Activated CD4-positive, alpha-beta T cell treated with anti-CD3 and anti-CD28 coated beads, Interleukin-2, amount 10 ng/mL, durations not matched to agents 24 days and 14 days (primary cell): Measurements from ENCODE around the gene SORCS2. TPM values are rescaled to one million over a fixed set of nuclear protein-coding genes. Genes with fewer than 3 reads are reported as not detected.
"Not testable (repeated sequence)": the region's sequence is repeated elsewhere in the genome, so short reads cannot be mapped to it uniquely, and the experiment has no call there.

Experiments
- DNase-seq: peaks from one replicate; pipeline ENCODE4 v3.0.0; 2022
- H3K27ac Mint-ChIP-seq: one replicate; pipeline ENCODE4 v1.8.0; 2022; ENCODE audit warnings: mild to moderate bottlenecking, mixed read lengths
- H3K27me3 Mint-ChIP-seq: one replicate; pipeline ENCODE4 v1.8.0; 2022; ENCODE audit warnings: mixed read lengths
- H3K36me3 Mint-ChIP-seq: one replicate; pipeline ENCODE4 v1.8.0; 2022; ENCODE audit warnings: low read depth, mild to moderate bottlenecking, mixed read lengths
- H3K4me1 Mint-ChIP-seq: one replicate; pipeline ENCODE4 v1.8.0; 2021; ENCODE audit warnings: mixed read lengths
- H3K4me3 Mint-ChIP-seq: one replicate; pipeline ENCODE4 v1.8.0; 2022; ENCODE audit warnings: mild to moderate bottlenecking, moderate library complexity, mixed read lengths
- H3K9me3 Mint-ChIP-seq: one replicate; pipeline ENCODE4 v1.8.0; 2021; ENCODE audit warnings: mixed read lengths
- intact Hi-C: fragments of 100-400 bp; cut with micrococcal nuclease; formaldehyde crosslinking; loops from one replicate; pipeline ENCODE4 v1.15.1; 2023
- total RNA-seq: library from RNA; stranded (reverse); gene quantifications from 2 replicates; pipeline ENCODE4 v1.2.3, GENCODE V29; 2022

Gene SORCS2
- total RNA-seq, 1 donor from 2014 or later: not detected

DNA sequence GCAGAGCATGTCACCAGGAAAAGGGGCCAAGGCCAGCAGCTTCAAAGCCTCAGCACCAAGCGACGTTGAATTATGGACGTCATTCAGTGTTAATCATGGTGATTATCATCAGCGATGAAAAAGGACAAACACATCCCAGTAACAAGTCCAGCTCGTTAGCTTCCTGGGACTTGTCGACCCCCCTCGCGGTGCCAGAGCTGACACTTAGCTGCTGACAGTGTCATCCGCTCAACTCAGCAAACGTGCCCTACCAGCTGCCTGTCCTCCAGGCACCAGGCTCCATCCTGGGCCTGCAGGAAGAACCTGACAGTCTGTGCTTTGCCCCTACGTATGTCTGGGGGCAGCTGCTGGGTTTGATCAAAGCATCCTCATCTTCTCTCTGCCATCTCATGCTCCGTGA, 379.4 kb downstream of the SORCS2 start:
- no peaks in the 10 kb centered on the region for H3K27me3 Mint-ChIP-seq
- no peak for DNase-seq

DNA sequence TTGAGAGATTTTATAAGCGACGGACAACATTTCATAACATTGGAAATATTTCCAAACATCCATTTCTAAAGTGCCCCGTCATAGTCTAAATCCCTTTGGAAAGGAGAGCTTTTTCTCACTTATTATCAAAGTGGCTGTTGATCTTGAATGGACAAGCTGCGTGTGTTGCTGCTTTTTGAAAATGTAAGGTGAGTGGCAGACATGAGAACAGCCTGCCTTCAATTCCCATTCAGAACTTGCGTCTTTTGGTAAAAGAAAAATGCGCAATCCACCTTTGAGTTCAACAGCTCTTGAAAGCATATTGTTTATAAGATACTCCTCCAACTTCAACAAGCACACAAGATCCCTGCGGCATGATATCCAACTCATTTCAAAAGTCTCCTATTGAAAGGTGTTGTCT, 380.6 kb downstream of the SORCS2 start:
- no peaks in the 10 kb centered on the region for H3K27me3 Mint-ChIP-seq
- peaks cover 10% of the 10 kb centered on the region for H3K9me3 Mint-ChIP-seq
- no peak overlapping the region for H3K4me3 Mint-ChIP-seq
- no peaks in the 10 kb centered on the region for H3K4me1 Mint-ChIP-seq
- H3K36me3 Mint-ChIP-seq: peaks cover 2% of the 10 kb centered on the region
- H3K27ac Mint-ChIP-seq: no peak overlapping the region
- intact Hi-C loops: no loop called here
- DNase-seq: no peak

More for the DNA sequence above, 379.4 kb downstream of the SORCS2 start:
- Mint-ChIP-seq H3K4me3 (no peak overlapping the region), H3K27ac (no peak overlapping the region), H3K9me3 (peaks cover 5% of the 10 kb centered on the region), H3K4me1 (no peaks in the 10 kb centered on the region), H3K36me3 (peaks cover 2% of the 10 kb centered on the region)
- intact Hi-C loops: no loop called here

DNA sequence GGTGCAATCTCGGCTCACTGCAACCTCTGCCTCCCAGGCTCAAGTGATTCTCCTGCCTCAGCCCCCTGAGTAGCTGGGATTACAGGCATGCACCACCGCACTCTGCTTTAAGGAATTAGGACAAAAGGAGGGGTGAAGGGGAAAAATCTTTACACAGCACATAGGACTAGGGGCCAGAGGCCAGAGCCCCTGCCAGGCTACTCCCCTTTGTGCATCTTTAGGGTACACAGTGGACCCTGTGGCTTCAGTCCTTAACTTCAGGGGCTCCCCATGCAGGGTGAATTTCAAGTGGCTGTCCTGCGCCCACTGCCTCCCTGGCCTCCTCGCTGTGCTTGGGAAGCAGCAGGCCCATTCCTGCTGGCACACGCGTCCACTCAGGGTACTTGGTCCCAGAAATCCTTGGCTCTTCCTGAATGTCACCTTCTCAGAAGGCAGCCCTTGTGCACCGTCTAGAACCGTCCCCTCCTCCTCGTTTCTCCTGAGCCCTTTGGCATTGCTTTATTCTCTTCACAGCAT, 381.3 kb downstream of the SORCS2 start:
- H3K4me3 Mint-ChIP-seq: no peak overlapping the region
- H3K9me3 Mint-ChIP-seq: peaks cover 15% of the 10 kb centered on the region
- H3K36me3 Mint-ChIP-seq: peaks cover 2% of the 10 kb centered on the region
- intact Hi-C loops: no loop called here
- H3K4me1 Mint-ChIP-seq: no peaks in the 10 kb centered on the region
- H3K27ac Mint-ChIP-seq: no peak overlapping the region
- no peak for DNase-seq
- no peaks in the 10 kb centered on the region for H3K27me3 Mint-ChIP-seq

DNA sequence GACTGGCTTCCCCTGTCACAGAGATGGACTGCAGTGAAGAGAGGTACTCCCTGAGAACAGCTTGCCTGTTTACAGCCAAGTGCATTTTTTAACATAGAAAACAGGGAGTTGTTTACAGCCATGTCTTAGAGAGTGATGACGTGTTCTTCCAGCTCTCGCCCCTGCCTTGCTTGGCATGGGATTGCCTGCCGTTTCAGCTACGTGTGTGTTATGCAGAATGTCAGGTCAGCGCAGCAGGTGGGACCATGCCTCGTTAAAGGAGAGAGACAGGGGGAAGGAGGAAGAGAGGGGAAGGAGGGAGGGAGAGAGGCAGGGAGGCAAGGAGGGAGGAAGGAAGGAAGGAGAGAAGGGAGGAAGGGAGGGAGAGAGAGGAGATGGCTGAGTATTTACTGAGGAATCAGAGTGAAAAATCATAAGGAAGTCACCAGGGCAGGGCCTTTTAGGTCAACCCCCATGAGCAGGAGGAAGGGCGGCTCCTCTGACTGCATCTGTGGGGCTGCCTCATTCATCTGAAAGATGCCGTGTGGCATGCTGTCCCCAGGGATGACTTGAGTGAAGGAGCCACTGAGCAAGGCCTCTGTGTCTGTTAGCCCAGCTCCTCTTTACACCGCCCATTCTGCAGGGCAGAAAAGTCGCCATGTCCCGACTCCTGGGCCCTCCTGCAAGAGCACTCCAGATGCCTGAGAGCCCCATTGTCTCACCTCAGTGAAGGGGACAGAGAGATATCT, 382.1 kb downstream of the SORCS2 start:
- no peaks in the 10 kb centered on the region for H3K27me3 Mint-ChIP-seq
- H3K9me3 Mint-ChIP-seq: peaks cover 16% of the 10 kb centered on the region
- intact Hi-C loops: no loop called here
- peaks cover 2% of the 10 kb centered on the region for H3K36me3 Mint-ChIP-seq
- H3K4me3 Mint-ChIP-seq: no peak overlapping the region
- no peak for DNase-seq
- no peak overlapping the region for H3K27ac Mint-ChIP-seq
- no peaks in the 10 kb centered on the region for H3K4me1 Mint-ChIP-seq

DNA sequence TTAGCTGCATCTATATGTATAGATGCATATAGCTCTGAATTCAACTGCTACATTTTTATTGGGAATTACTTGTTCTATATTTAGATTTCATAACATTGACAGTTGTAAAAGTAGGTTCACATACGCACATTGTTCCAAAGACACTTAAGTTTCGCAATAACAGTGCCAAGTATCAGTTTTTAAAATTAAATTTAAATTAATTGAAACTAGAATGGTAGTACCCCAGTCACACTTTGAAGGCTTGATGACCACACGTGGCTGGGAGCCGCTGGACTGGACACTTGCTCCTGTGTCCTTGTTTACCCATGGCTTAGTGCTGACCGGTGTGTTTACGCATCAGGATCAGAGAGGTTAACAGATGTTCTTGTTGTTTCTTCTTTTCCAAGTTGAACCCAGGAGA, 383.1 kb downstream of the SORCS2 start:
- no peaks in the 10 kb centered on the region for H3K27me3 Mint-ChIP-seq
- H3K4me3 Mint-ChIP-seq: no peak overlapping the region
- no peak overlapping the region for H3K27ac Mint-ChIP-seq
- peaks cover 22% of the 10 kb centered on the region for H3K9me3 Mint-ChIP-seq
- no peak for DNase-seq
- H3K4me1 Mint-ChIP-seq: no peaks in the 10 kb centered on the region
- peaks cover 4% of the 10 kb centered on the region for H3K36me3 Mint-ChIP-seq
- intact Hi-C loops: no loop called here

DNA sequence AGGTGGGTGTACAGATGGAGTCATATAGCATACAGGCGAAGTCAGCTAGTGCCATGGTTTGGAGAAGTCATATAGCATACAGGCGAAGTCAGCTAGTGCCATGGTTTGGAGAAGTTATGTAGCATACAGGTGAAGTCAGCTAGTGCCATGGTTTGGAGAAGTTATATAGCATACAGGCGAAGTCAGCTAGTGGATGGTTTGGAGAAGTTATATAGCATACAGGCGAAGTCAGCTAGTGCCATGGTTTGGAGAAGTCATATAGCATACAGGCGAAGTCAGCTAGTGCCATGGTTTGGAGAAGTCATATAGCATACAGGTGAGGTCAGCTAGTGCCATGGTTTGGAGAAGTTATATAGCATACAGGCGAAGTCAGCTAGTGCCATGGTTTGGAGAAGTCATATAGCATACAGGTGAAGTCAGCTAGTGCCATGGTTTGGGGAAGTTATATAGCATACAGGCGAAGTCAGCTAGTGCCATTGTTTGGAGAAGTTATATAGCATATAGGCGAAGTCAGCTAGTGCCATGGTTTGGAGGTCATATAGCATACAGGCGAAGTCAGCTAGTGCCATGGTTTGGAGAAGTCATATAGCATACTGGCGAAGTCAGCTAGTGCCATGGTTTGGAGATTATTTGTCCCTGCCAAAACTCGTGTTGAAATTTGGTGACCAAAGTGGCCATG, 385.2 kb downstream of the SORCS2 start:
- H3K27me3 Mint-ChIP-seq, H3K27ac Mint-ChIP-seq, H3K4me1 Mint-ChIP-seq, H3K36me3 Mint-ChIP-seq, DNase-seq, H3K4me3 Mint-ChIP-seq, intact Hi-C loops: not testable (repeated sequence)
- peaks cover 25% of the 10 kb centered on the region for H3K9me3 Mint-ChIP-seq

DNA sequence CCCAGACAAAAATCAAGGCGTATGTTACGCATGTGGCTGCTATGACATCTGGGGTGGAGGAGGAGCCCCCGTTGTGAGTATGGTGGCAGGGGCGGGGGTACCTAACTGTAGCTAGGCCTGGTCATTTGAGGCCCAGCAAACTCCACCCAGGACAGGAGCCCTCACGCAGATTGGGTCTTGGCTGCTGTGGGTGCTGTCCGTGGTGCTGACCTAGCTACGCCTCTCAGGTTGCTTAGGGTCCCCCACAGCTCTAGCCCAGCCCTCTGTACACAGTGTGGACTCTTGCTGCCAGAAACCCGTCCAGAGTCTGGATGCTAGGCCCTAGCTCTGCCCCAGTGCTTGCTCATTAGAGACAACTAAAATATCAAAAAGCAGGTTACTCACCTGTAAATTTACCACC, 389.1 kb downstream of the SORCS2 start:
- H3K27ac Mint-ChIP-seq: no peak overlapping the region
- DNase-seq: peak; percentile 68
- intact Hi-C loops: no loop called here
- H3K36me3 Mint-ChIP-seq: peaks cover 2% of the 10 kb centered on the region
- H3K9me3 Mint-ChIP-seq: peaks cover 26% of the 10 kb centered on the region
- H3K27me3 Mint-ChIP-seq: no peaks in the 10 kb centered on the region
- no peaks in the 10 kb centered on the region for H3K4me1 Mint-ChIP-seq
- no peak overlapping the region for H3K4me3 Mint-ChIP-seq

DNA sequence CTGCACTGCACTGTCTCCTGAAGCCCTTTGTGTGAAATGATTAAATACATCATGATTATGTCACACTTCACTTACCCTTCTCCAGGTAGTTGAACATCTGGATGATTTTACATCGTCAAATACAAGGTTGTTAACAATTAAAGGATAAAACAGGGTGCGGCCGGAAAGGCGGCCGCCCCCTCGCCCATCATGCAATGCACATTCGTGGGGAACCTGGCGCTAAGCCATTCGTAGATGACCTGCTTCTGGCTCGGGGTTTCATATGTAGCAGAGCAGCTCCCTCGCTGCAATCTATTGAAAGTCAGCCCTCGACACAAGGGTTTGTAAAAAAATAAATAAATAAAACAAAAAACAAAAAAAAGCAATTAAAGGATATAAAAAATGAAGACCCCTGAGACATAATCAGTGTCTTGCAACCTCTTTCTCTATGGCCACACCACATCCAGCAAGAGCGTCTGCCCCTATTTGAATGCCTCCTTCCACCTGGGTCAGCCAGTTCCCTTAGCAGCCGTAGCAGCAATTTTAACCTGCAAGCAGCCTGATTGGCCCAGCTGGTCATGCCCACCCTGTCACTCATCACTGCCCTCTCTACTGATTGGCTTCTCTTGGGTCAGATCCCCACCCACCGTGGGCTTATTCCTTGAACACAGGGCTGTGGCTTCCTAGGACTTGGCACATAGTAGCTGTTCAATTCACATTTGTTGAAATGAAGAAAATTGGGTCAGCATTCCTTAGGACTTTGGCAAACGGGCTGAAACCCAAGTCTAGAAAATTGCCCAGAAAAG, 390.2 kb downstream of the SORCS2 start:
- Mint-ChIP-seq H3K27ac (no peak overlapping the region), H3K27me3 (no peaks in the 10 kb centered on the region), H3K4me3 (no peak overlapping the region), H3K36me3 (peaks cover 2% of the 10 kb centered on the region), H3K4me1 (no peaks in the 10 kb centered on the region), H3K9me3 (peaks cover 24% of the 10 kb centered on the region)
- intact Hi-C loops: no loop called here
- no peak for DNase-seq

DNA sequence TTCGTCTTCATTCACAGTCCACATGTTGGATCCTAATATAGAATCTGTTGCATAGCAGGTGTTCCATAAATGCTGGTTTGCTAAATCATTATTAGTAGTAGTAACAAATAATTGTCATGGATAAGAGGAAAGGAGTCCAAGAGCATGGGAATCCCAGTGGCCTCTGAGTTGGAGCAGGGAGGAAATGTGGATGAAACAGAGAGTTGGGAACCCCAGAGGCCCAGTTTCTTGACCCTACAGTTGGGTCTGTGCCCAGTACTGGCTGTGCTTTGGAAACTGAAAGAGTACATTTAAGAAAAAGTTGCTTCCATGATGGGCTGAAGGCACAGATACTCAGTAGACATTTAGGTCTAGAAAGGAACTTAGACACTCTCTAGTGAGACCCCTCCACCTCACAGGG, 391.8 kb downstream of the SORCS2 start:
- Mint-ChIP-seq H3K9me3 (peaks cover 19% of the 10 kb centered on the region), H3K27me3 (no peaks in the 10 kb centered on the region), H3K36me3 (peaks cover 2% of the 10 kb centered on the region), H3K27ac (no peak overlapping the region), H3K4me1 (no peaks in the 10 kb centered on the region), H3K4me3 (no peak overlapping the region)
- no peak for DNase-seq
- intact Hi-C loops: no loop called here

DNA sequence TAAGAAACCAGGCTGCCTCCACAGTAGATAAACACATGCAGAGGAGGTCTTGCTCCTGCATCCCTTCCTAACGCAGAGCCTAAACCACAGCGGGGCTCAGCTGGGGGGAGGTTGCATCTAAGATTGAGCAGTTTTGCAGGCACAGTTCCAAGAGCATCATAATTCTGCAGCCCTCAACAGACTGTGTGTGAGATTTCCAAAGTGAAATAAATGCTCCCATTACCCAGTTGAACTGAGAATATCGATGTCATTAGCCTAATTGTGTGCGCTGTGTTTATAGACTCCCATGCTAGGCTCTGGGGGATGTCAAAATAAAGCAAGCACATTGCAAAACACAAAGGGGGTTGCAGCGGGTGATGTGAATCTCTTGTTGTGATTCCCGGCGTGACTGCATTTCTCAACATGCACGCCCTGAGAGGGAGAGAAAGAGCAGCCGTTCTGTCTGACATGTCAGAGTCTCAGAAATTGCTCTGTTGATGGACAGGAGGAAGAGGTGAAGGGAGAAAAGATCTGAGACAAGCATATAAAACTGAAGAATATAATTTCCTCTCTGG, 392.3 kb downstream of the SORCS2 start:
- Mint-ChIP-seq H3K9me3 (peaks cover 15% of the 10 kb centered on the region), H3K27ac (no peak overlapping the region), H3K27me3 (no peaks in the 10 kb centered on the region), H3K4me3 (no peak overlapping the region), H3K36me3 (peaks cover under 1% of the 10 kb centered on the region), H3K4me1 (no peaks in the 10 kb centered on the region)
- intact Hi-C loops: no loop called here
- DNase-seq: no peak

DNA sequence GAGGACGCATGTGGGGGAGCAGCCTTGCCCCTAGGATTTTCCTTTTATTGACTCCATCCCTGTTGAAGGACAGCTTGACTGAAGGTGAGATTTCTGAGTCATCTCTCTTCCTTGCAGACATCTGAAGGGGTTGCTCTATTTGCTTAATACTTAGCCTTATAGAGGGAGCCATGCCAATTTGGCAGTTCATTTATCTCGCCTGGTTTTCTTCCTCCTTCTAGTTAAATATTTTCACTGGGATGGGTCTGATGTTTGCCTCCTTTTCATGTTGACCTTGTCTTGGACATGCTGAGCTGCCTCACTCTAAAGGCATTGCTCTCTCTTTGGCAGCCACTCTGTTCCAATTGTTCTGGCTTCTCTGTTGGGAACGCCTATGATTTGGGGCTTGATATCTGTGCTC, 393.4 kb downstream of the SORCS2 start:
- Mint-ChIP-seq H3K9me3 (peaks cover 9% of the 10 kb centered on the region), H3K27ac (no peak overlapping the region), H3K36me3 (no peaks in the 10 kb centered on the region), H3K27me3 (no peaks in the 10 kb centered on the region), H3K4me1 (no peaks in the 10 kb centered on the region), H3K4me3 (no peak overlapping the region)
- DNase-seq: no peak
- intact Hi-C loops: no loop called here

DNA sequence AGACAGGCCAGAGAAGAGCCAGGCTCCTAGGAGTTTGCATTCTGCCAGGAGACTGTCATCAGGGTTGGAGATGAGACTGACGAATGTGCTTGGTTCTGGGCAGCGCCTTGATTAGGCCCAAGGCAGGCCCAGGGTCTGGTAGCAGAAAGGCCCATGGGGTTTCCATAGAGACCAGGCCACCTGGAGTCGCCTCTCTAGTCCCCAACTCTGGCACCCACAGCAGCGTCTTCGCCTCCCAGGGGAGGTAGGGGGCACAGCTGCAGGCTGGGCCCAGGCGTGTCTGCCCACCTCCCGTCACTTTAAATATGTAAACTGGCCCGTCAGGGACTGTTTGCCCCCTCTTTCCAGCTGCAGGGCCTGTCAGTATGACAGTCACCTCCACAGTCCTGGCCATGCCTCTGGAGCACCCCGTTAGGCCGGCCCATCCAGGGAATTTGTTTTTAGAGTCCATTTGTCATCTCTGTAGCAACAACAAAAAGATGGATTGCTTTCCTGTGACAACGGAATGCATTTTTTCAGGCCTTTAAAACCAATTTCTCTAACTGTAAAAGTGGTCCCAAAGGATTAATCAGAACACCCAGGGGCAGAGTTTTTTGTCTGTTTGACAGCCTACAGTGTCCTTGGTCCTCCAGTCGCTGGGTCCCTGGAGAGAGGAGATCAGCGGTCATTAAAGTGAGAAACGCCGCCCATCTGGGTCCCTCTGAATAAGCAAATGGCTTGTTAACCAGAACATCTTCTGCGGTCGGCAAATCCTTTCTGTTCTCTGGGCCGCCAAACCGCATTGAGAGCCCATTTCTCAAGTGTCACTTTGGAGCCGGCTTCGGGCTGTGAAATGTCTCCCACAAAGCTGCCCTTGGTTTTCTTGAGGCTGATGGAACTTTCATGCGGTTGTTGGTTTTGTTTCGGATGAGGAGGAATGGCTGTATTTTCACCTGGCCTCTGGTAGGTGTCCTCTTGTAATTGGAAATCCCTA, 395.4 kb downstream of the SORCS2 start:
- no peaks in the 10 kb centered on the region for H3K36me3 Mint-ChIP-seq
- H3K9me3 Mint-ChIP-seq: peaks cover 9% of the 10 kb centered on the region
- intact Hi-C loops: no loop called here
- no peak for DNase-seq
- H3K4me1 Mint-ChIP-seq: no peaks in the 10 kb centered on the region
- no peak overlapping the region for H3K4me3 Mint-ChIP-seq
- no peak overlapping the region for H3K27ac Mint-ChIP-seq
- H3K27me3 Mint-ChIP-seq: no peaks in the 10 kb centered on the region

DNA sequence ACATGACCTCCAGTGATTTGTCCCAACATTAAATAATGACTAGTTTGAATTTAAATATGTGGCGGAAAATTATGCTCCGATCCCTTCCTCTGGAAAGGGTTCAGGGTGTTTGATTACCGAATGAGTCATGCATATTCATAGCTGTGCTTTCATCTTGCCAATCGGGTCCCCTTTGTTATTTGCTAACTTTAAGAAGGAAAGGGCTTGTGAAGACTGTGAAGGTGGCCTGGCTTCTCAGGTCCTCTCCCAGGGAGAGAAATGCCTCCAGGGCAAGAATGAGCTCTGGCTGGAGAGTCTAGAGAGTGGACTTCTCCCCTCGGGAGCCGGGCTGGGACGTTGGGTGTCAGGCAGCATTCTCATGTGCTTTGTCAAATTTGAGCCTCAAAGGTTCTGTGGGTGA, 397.9 kb downstream of the SORCS2 start:
- H3K27me3 Mint-ChIP-seq: no peaks in the 10 kb centered on the region
- no peak overlapping the region for H3K27ac Mint-ChIP-seq
- H3K4me3 Mint-ChIP-seq: no peak overlapping the region
- no peak for DNase-seq
- H3K4me1 Mint-ChIP-seq: no peaks in the 10 kb centered on the region
- H3K9me3 Mint-ChIP-seq: peaks cover 9% of the 10 kb centered on the region
- intact Hi-C loops: no loop called here
- no peaks in the 10 kb centered on the region for H3K36me3 Mint-ChIP-seq
